WTC11 (cell line): ENCODE measurements around the gene BCL7A. TPM values are rescaled to one million over a fixed set of nuclear protein-coding genes. Genes with fewer than 3 reads are reported as not detected.

Source experiments
- ATAC-seq: fragments of 200-7000 bp; cut with Tn5 transposase; 2 replicates; pipeline ENCODE4 v1.10.0; 2021; ENCODE audit warnings: mild to moderate bottlenecking, moderate library complexity
- CTCF ChIA-PET: fragments of 300-600 bp; sonication (Branson Sonifier 250); formaldehyde crosslinking; loops from one replicate; lab custom pipeline; 2021; ENCODE audit warnings: antibody characterized with exemption; lab: Charles Lee
- POLR2A ChIA-PET: fragments of 350-600 bp; sonication (Branson Sonifier 250); formaldehyde crosslinking; loops from one replicate; lab custom pipeline; 2021; ENCODE audit warnings: antibody characterized with exemption; lab: Charles Lee
- DNase-seq: peaks from one replicate; pipeline ENCODE4 v3.0.0; 2021; ENCODE audit warnings: low spot score
- H3K27ac Mint-ChIP-seq: 2 replicates; pipeline ENCODE4 v1.8.0; 2021; ENCODE audit warnings: mixed read lengths
- H3K27me3 Mint-ChIP-seq: 2 replicates; pipeline ENCODE4 v1.8.0; 2021; ENCODE audit warnings: low read depth, mild to moderate bottlenecking, moderate library complexity, mixed read lengths
- H3K36me3 Mint-ChIP-seq: 2 replicates; pipeline ENCODE4 v1.8.0; 2021; ENCODE audit warnings: mixed read lengths
- H3K4me1 Mint-ChIP-seq: 2 replicates; pipeline ENCODE4 v1.8.0; 2022; ENCODE audit warnings: mixed read lengths
- H3K4me3 Mint-ChIP-seq: 2 replicates; pipeline ENCODE4 v1.8.0; 2021; ENCODE audit warnings: mild to moderate bottlenecking, moderate library complexity, mixed read lengths
- H3K9me3 Mint-ChIP-seq: 2 replicates; pipeline ENCODE4 v1.8.0; 2021; ENCODE audit warnings: mixed read lengths
- E2F1 ChIP-seq: sonication (generic); formaldehyde crosslinking; IDR thresholded peaks from 2 replicates; pipeline ENCODE4 v1.8.0; 2022; ENCODE audit warnings: mild to moderate bottlenecking, missing genetic modification reagents
- FOXK1 ChIP-seq: sonication (generic); formaldehyde crosslinking; IDR thresholded peaks from 2 replicates; pipeline ENCODE4 v1.8.0; 2022; ENCODE audit warnings: mild to moderate bottlenecking, moderate library complexity, missing genetic modification reagents
- FOXP4 ChIP-seq: sonication (generic); formaldehyde crosslinking; IDR thresholded peaks from 2 replicates; pipeline ENCODE4 v1.8.0; 2022; ENCODE audit warnings: mild to moderate bottlenecking, missing genetic modification reagents
- GABPB1 ChIP-seq: sonication (generic); formaldehyde crosslinking; IDR thresholded peaks from 2 replicates; pipeline ENCODE4 v1.8.1; 2023; ENCODE audit warnings: mild to moderate bottlenecking, missing genetic modification reagents
- GTF2I ChIP-seq: fragments of 250-450 bp; sonication (Bioruptor Pico); conservative IDR thresholded peaks from 2 replicates; pipeline ENCODE4 v1.4.0; 2021; ENCODE audit warnings: mild to moderate bottlenecking
- JAZF1 ChIP-seq: fragments of 250-450 bp; sonication (Bioruptor Pico); IDR thresholded peaks from 2 replicates; pipeline ENCODE4 v1.9.0; 2021; ENCODE audit warnings: moderate library complexity, mild to moderate bottlenecking, inconsistent platforms
- KAT7 ChIP-seq: sonication (generic); formaldehyde crosslinking; IDR thresholded peaks from 2 replicates; pipeline ENCODE4 v1.8.1; 2023; ENCODE audit warnings: missing genetic modification reagents, mild to moderate bottlenecking, borderline replicate concordance
- NFATC4 ChIP-seq: fragments of 250-450 bp; sonication (Bioruptor Pico); IDR thresholded peaks from 2 replicates; pipeline ENCODE4 v1.9.0; 2021; ENCODE audit warnings: mild to moderate bottlenecking
- NR3C1 ChIP-seq: sonication (generic); formaldehyde crosslinking; conservative IDR thresholded peaks from 2 replicates; pipeline ENCODE4 v1.8.1; 2023; ENCODE audit warnings: low read depth, mild to moderate bottlenecking, missing genetic modification reagents
- OVOL2 ChIP-seq: fragments of 250-450 bp; sonication (Bioruptor Pico); IDR thresholded peaks from 2 replicates; pipeline ENCODE4 v1.9.0; 2021; ENCODE audit warnings: mild to moderate bottlenecking, borderline replicate concordance
- SMAD4 ChIP-seq: sonication (generic); formaldehyde crosslinking; IDR thresholded peaks from 2 replicates; pipeline ENCODE4 v1.8.0; 2022; ENCODE audit warnings: mild to moderate bottlenecking, missing genetic modification reagents
- STAT6 ChIP-seq: sonication (generic); formaldehyde crosslinking; conservative IDR thresholded peaks from 2 replicates; pipeline ENCODE4 v1.8.1; 2023; ENCODE audit warnings: mild to moderate bottlenecking, low read depth, missing genetic modification reagents, moderate library complexity
- TEAD1 ChIP-seq: sonication (generic); formaldehyde crosslinking; IDR thresholded peaks from 2 replicates; pipeline ENCODE4 v1.8.0; 2022; ENCODE audit warnings: mild to moderate bottlenecking, missing genetic modification reagents
- ZNF138 ChIP-seq: sonication (generic); formaldehyde crosslinking; conservative IDR thresholded peaks from 2 replicates; pipeline ENCODE4 v1.8.1; 2022; ENCODE audit warnings: mild to moderate bottlenecking, moderate library complexity, missing genetic modification reagents
- ZNF219 ChIP-seq: sonication (generic); formaldehyde crosslinking; IDR thresholded peaks from 2 replicates; pipeline ENCODE4 v1.8.0; 2023; ENCODE audit warnings: missing genetic modification reagents, mild to moderate bottlenecking, borderline replicate concordance
- ZNF263 ChIP-seq: sonication (generic); formaldehyde crosslinking; IDR thresholded peaks from 2 replicates; pipeline ENCODE4 v1.8.1; 2022; ENCODE audit warnings: low read depth, mild to moderate bottlenecking, moderate library complexity, missing genetic modification reagents
- ZNF671 ChIP-seq: fragments of 250-450 bp; sonication (Bioruptor Pico); IDR thresholded peaks from 2 replicates; pipeline ENCODE4 v1.8.0; 2021; ENCODE audit warnings: mild to moderate bottlenecking
- total RNA-seq: library from RNA; stranded (reverse); gene quantifications from 3 replicates; pipeline ENCODE4 v1.2.3, GENCODE V29; 2021
- TF ChIP-seq, protein P1 (sequence below): fragments of 250-450 bp; sonication (Bioruptor Pico); IDR thresholded peaks from 2 replicates; pipeline ENCODE4 v1.8.0; 2021; ENCODE audit warnings: mild to moderate bottlenecking
- TF ChIP-seq, protein P2 (sequence below): sonication (generic); formaldehyde crosslinking; IDR thresholded peaks from 2 replicates; pipeline ENCODE4 v1.8.1; 2022; ENCODE audit warnings: low read depth, mild to moderate bottlenecking, moderate library complexity, missing genetic modification reagents, borderline replicate concordance
- TF ChIP-seq, protein P3 (sequence below): sonication (generic); formaldehyde crosslinking; IDR thresholded peaks from 2 replicates; pipeline ENCODE4 v1.8.1; 2022; ENCODE audit warnings: mild to moderate bottlenecking, moderate library complexity, missing genetic modification reagents
- TF ChIP-seq, protein P4 (sequence below): fragments of 250-450 bp; sonication (Bioruptor Pico); IDR thresholded peaks from 2 replicates; pipeline ENCODE4 v1.9.0; 2021; ENCODE audit warnings: mild to moderate bottlenecking
- TF ChIP-seq, protein P5 (sequence below): sonication (generic); formaldehyde crosslinking; IDR thresholded peaks from 2 replicates; pipeline ENCODE4 v1.8.1; 2023; ENCODE audit warnings: mild to moderate bottlenecking, missing genetic modification reagents, moderate library complexity

The BCL7A gene
- total RNA-seq, 1 experiment from 2014 or later: 19.7 TPM

DNA sequence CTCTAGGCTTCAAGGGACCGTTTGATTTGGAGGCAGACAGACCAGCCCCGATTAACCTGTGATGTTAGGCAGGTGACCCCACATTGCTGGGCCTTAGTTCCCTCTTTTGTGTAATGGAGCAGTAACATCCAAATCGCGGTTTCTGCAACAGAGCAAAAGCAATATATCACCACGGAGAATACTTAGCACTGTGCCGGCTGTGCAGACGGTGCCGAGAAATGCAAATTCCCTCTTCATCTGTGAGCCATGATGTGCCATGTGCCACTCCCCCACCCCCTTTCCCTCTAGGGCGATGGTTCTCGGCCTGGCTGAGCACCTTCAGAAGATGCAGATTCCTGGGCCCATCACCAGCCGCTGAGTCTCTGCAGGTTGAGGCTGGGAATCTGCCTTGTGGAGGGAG, 10.9 kb downstream of the BCL7A start (continued):
- TF ChIP-seq STAT6 (CRISPR knock-in tag) (no peak), FOXK1 (no peak)
- TF ChIP-seq, protein P1, sequence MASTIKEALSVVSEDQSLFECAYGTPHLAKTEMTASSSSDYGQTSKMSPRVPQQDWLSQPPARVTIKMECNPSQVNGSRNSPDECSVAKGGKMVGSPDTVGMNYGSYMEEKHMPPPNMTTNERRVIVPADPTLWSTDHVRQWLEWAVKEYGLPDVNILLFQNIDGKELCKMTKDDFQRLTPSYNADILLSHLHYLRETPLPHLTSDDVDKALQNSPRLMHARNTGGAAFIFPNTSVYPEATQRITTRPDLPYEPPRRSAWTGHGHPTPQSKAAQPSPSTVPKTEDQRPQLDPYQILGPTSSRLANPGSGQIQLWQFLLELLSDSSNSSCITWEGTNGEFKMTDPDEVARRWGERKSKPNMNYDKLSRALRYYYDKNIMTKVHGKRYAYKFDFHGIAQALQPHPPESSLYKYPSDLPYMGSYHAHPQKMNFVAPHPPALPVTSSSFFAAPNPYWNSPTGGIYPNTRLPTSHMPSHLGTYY (CRISPR knock-in tag): no peak

GRCh38 chr12:122035292-122035691, 13.6 kb downstream of the BCL7A start:
- TF ChIP-seq KAT7 (CRISPR knock-in tag): no peak
- TF ChIP-seq OVOL2 (CRISPR knock-in tag): no peak
- TF ChIP-seq JAZF1 (CRISPR knock-in tag): no peak
- TF ChIP-seq, protein P2, sequence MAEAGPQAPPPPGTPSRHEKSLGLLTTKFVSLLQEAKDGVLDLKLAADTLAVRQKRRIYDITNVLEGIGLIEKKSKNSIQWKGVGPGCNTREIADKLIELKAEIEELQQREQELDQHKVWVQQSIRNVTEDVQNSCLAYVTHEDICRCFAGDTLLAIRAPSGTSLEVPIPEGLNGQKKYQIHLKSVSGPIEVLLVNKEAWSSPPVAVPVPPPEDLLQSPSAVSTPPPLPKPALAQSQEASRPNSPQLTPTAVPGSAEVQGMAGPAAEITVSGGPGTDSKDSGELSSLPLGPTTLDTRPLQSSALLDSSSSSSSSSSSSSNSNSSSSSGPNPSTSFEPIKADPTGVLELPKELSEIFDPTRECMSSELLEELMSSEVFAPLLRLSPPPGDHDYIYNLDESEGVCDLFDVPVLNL (CRISPR knock-in tag): no peak
- TF ChIP-seq ZNF219 (CRISPR knock-in tag): no peak
- TF ChIP-seq ZNF138 (CRISPR knock-in tag): no peak
- TF ChIP-seq, protein P3, sequence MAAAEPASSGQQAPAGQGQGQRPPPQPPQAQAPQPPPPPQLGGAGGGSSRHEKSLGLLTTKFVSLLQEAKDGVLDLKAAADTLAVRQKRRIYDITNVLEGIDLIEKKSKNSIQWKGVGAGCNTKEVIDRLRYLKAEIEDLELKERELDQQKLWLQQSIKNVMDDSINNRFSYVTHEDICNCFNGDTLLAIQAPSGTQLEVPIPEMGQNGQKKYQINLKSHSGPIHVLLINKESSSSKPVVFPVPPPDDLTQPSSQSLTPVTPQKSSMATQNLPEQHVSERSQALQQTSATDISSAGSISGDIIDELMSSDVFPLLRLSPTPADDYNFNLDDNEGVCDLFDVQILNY (CRISPR knock-in tag): no peak
- no peak for TF ChIP-seq GTF2I
- TF ChIP-seq, protein P4, sequence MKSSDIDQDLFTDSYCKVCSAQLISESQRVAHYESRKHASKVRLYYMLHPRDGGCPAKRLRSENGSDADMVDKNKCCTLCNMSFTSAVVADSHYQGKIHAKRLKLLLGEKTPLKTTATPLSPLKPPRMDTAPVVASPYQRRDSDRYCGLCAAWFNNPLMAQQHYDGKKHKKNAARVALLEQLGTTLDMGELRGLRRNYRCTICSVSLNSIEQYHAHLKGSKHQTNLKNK: no peak
- no peak for TF ChIP-seq E2F1 (CRISPR knock-in tag)
- no peak for TF ChIP-seq NFATC4 (CRISPR knock-in tag)
- TF ChIP-seq SMAD4 (CRISPR knock-in tag): no peak
- TF ChIP-seq ZNF671: no peak
- no peak for TF ChIP-seq GABPB1
- no peak for TF ChIP-seq FOXP4 (CRISPR knock-in tag)
- TF ChIP-seq NR3C1: no peak
- TF ChIP-seq ZNF263 (CRISPR knock-in tag): no peak
- TF ChIP-seq, protein P5, sequence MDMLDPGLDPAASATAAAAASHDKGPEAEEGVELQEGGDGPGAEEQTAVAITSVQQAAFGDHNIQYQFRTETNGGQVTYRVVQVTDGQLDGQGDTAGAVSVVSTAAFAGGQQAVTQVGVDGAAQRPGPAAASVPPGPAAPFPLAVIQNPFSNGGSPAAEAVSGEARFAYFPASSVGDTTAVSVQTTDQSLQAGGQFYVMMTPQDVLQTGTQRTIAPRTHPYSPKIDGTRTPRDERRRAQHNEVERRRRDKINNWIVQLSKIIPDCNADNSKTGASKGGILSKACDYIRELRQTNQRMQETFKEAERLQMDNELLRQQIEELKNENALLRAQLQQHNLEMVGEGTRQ (CRISPR knock-in tag): no peak
- TF ChIP-seq TEAD1: no peak
- TF ChIP-seq, all 79 proteins: peak for 0
- Mint-ChIP-seq H3K27ac (no peak overlapping the region), H3K36me3 (peaks cover 28% of the 10 kb centered on the region), H3K4me1 (peaks cover 3% of the 10 kb centered on the region; the same call in 1 of the 2 replicates), H3K9me3 (no peaks in the 10 kb centered on the region), H3K4me3 (no peak overlapping the region), H3K27me3 (no peaks in the 10 kb centered on the region)
- ATAC-seq (no peak), DNase-seq (no peak)
- ChIA-PET POLR2A (no interaction called here), CTCF (interaction anchor here (1.3 kb wide), 1 partner anchor 117 kb away, joined by 5 read pairs; the partner anchor contains the start of gene CFAP251)
